ENCODE measurements around the gene S100A3. TPM values are rescaled to one million over a fixed set of nuclear protein-coding genes. Genes with fewer than 3 reads are reported as not detected.
A peak's percentile ranks its signal among the peaks of the same experiment; 100 is the strongest.
"Not testable (repeated sequence)": the region's sequence is repeated elsewhere in the genome, so short reads cannot be mapped to it uniquely, and the experiment has no call there.

Gene S100A3
- total RNA-seq, 2 donors from 2014 or later = not detected

DNA sequence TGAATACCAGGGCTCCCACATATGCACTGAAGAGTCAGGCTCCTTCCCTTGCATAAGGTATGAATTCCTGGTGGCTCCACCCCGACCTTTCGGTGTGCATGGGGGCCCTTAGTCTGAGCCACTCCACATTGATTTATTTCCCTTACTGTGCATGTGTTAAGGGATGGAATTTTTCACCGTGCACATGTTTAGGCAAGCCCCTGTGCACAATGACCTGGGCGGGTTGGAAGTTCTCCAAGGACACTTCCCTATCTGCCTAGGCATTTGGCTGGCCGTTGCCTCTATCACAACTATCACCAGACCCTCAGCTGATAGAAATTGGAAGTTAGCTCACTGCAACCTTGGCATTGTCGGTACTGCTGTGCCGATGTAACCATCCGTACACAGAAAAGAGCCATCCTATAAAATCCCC, 22.9 kb downstream of the S100A3 start:
- Mint-ChIP-seq H3K27ac (no peak overlapping the region), H3K9me3 (no peaks in the 10 kb centered on the region), H3K36me3 (ENCODE audit: low read depth) (no peaks in the 10 kb centered on the region), H3K4me3 (no peak overlapping the region), H3K27me3 (no peaks in the 10 kb centered on the region), H3K4me1 (peaks cover 3% of the 10 kb centered on the region)
- ATAC-seq (replicated peaks) = no peak

GRCh38 chr1:153525088-153525728, 23.9 kb downstream of the S100A3 start:
- Mint-ChIP-seq H3K27ac (peak overlapping the region; percentile 36), H3K27me3 (no peaks in the 10 kb centered on the region), H3K4me1 (no peaks in the 10 kb centered on the region), H3K4me3 (no peak overlapping the region), H3K36me3 (ENCODE audit: low read depth) (no peaks in the 10 kb centered on the region), H3K9me3 (no peaks in the 10 kb centered on the region)
- no peak for ATAC-seq (replicated peaks)

DNA sequence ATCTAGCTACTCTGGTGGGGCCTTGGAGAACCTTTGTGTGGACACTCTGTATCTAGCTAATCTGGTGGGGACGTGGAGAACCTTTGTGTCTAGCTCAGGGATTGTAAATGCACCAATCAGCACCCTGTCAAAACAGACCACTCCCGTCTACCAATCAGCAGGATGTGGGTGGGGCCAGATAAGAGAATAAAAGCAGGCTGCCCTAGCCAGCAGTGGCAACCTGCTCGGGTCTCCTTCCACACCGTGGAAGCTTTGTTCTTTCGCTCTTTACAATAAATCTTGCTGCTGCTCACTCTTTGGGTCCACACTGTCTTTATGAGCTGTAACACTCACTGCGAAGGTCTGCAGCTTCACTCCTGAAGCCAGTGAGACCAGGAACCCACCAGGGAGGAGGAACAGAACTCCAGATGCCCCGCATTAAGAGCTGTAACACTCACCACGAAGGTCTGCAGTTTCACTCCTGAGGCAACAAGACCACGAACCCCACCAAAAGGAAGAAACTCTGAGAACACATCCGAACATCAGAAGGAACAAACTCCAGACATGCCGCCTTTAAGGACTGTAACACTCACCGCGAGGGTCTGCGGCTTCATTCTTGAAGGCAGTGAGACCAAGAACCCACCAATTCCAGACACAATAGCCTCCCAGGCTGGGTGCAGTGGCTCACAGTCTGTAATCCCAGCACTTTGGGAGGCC, 26.6 kb downstream of the S100A3 start:
- H3K4me3 Mint-ChIP-seq; H3K4me1 Mint-ChIP-seq; H3K27ac Mint-ChIP-seq; H3K9me3 Mint-ChIP-seq; ATAC-seq (replicated peaks); H3K36me3 Mint-ChIP-seq (ENCODE audit: low read depth); H3K27me3 Mint-ChIP-seq: not testable (repeated sequence)

GRCh38 chr1:153521808-153522207, 27.2 kb downstream of the S100A3 start:
- not testable (repeated sequence) for H3K27me3 Mint-ChIP-seq; ATAC-seq (replicated peaks); H3K4me1 Mint-ChIP-seq; H3K9me3 Mint-ChIP-seq; H3K27ac Mint-ChIP-seq; H3K4me3 Mint-ChIP-seq; H3K36me3 Mint-ChIP-seq (ENCODE audit: low read depth)

- Mint-ChIP-seq H3K36me3 (ENCODE audit: low read depth) (no peaks in the 10 kb centered on the region), H3K4me1 (no peaks in the 10 kb centered on the region), H3K27me3 (no peaks in the 10 kb centered on the region), H3K4me3 (no peak overlapping the region), H3K9me3 (no peaks in the 10 kb centered on the region), H3K27ac (no peak overlapping the region)
- no peak for ATAC-seq (replicated peaks)
Measured at GRCh38 chr1:153520818-153521476, 28.1 kb downstream of the S100A3 start.

GRCh38 chr1:153520137-153520691, 28.8 kb downstream of the S100A3 start:
- not testable (repeated sequence) for H3K4me1 Mint-ChIP-seq; H3K27me3 Mint-ChIP-seq; H3K36me3 Mint-ChIP-seq (ENCODE audit: low read depth); ATAC-seq (replicated peaks); H3K4me3 Mint-ChIP-seq; H3K9me3 Mint-ChIP-seq; H3K27ac Mint-ChIP-seq

GRCh38 chr1:153519242-153519641, 29.8 kb downstream of the S100A3 start:
- Mint-ChIP-seq H3K4me1 (no peaks in the 10 kb centered on the region), H3K27ac (no peak overlapping the region), H3K36me3 (ENCODE audit: low read depth) (no peaks in the 10 kb centered on the region), H3K27me3 (no peaks in the 10 kb centered on the region), H3K4me3 (no peak overlapping the region), H3K9me3 (no peaks in the 10 kb centered on the region)
- no peak for ATAC-seq (replicated peaks)

GRCh38 chr1:153515504-153516394, 33.3 kb downstream of the S100A3 start:
- H3K4me3 Mint-ChIP-seq = no peak overlapping the region
- no peaks in the 10 kb centered on the region for H3K9me3 Mint-ChIP-seq
- no peaks in the 10 kb centered on the region for H3K36me3 Mint-ChIP-seq (ENCODE audit: low read depth)
- no peak for ATAC-seq (replicated peaks)
- peak overlapping the region; percentile 72 for H3K27ac Mint-ChIP-seq
- H3K4me1 Mint-ChIP-seq = no peaks in the 10 kb centered on the region
- H3K27me3 Mint-ChIP-seq = no peaks in the 10 kb centered on the region

- H3K27ac Mint-ChIP-seq = no peak overlapping the region
- H3K9me3 Mint-ChIP-seq = no peaks in the 10 kb centered on the region
- no peaks in the 10 kb centered on the region for H3K4me1 Mint-ChIP-seq
- H3K27me3 Mint-ChIP-seq = no peaks in the 10 kb centered on the region
- H3K36me3 Mint-ChIP-seq (ENCODE audit: low read depth) = no peaks in the 10 kb centered on the region
- no peak overlapping the region for H3K4me3 Mint-ChIP-seq
- ATAC-seq (replicated peaks) = no peak
Measured at GRCh38 chr1:153513666-153514065, 35.4 kb downstream of the S100A3 start.

DNA sequence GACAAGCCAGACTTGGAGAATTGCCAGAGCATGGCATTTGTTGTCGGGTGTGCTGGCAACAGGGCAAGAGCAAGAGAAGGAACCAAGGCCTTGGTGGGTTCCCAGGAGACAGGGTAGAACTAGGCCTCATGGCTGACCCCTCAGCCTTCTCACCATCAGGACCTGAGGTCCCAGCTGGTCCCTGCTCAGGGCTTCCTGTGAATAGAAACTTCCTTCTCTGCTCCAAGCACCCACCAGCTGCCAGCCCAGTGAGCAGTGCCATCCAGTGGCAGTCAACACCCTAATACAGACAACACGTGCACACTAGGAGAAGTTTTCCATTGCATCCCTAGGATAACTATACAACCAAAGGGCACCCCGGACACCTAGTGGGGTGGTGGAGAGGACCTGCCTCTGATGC, 36.0 kb downstream of the S100A3 start:
- ATAC-seq (replicated peaks) = no peak
- no peaks in the 10 kb centered on the region for H3K9me3 Mint-ChIP-seq
- no peak overlapping the region for H3K4me3 Mint-ChIP-seq
- no peaks in the 10 kb centered on the region for H3K36me3 Mint-ChIP-seq (ENCODE audit: low read depth)
- no peaks in the 10 kb centered on the region for H3K27me3 Mint-ChIP-seq
- no peak overlapping the region for H3K27ac Mint-ChIP-seq
- no peaks in the 10 kb centered on the region for H3K4me1 Mint-ChIP-seq

DNA sequence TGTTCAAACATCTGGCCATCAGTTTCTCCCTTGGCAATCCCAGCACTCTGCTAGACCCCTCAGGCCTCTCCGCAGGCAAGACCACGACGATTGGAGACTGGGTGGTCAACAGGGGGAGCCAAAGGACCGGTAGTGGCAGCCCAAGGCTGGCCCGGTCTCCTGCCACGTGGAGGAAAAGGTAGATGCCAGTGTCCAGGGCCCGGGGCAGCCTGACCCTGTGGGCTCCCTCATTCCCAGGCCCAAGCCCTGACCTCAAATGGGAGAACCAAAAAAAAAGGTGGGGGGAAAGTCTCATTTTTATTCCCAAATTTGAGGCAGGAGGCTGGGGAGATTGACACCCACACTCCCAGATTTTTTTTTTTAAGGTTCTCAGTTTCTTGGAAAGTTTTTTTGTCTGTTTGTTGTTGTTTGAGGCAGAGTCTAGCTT, 38.1 kb downstream of the S100A3 start:
- Mint-ChIP-seq H3K4me1 (no peaks in the 10 kb centered on the region), H3K27ac (peak overlapping the region; percentile 84), H3K36me3 (ENCODE audit: low read depth) (no peaks in the 10 kb centered on the region), H3K27me3 (no peaks in the 10 kb centered on the region), H3K4me3 (peak overlapping the region; percentile 25), H3K9me3 (no peaks in the 10 kb centered on the region)
- ATAC-seq (replicated peaks) = peak; percentile 95

DNA sequence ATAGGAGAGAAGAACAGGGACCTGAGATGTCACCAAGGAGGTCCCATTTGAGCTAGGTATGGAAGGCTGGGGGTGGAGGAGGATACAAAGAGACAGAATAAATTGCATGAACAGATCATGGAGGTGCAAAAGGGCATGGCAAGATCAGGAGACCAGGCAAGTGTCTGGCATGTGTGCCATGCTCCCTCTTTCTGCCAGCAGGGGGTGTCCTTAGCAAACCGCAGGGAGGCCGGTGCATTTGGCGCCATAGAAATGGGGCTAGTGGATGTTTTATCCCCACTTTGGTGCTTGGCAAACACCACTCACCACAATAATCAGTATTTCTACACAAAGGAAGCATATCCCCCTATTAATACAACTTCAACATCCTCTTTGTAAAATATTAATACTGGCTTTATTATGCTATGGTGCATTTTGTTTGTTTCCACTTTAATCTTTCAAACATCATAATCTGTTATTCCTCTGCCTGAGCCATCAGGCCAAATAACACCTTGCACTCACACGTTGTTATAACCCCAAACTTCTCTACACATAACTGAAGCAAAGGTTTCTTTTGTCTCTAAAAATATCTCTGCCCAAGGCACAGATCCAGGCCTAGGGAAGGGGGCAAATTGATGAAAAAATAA, 39.2 kb downstream of the S100A3 start:
- Mint-ChIP-seq H3K27ac (peak overlapping the region; percentile 1), H3K27me3 (no peaks in the 10 kb centered on the region), H3K36me3 (ENCODE audit: low read depth) (no peaks in the 10 kb centered on the region), H3K4me1 (no peaks in the 10 kb centered on the region), H3K4me3 (no peak overlapping the region), H3K9me3 (no peaks in the 10 kb centered on the region)
- ATAC-seq (replicated peaks) = peak; percentile 68

GRCh38 chr1:153509036-153509435, 40.0 kb downstream of the S100A3 start:
- no peak for ATAC-seq (replicated peaks)
- no peaks in the 10 kb centered on the region for H3K36me3 Mint-ChIP-seq (ENCODE audit: low read depth)
- peak overlapping the region; percentile 1 for H3K27ac Mint-ChIP-seq
- H3K4me1 Mint-ChIP-seq = no peaks in the 10 kb centered on the region
- no peaks in the 10 kb centered on the region for H3K9me3 Mint-ChIP-seq
- H3K27me3 Mint-ChIP-seq = no peaks in the 10 kb centered on the region
- no peak overlapping the region for H3K4me3 Mint-ChIP-seq

Measured in activated T-helper 17 cell treated with anti-CD3 and anti-CD28 coated beads, Interleukin-2, amount 50 U/mL, for 72 hours (primary cell).